RPMI8226 (cell line): ENCODE data around the gene TNIP3.
A peak's percentile ranks its signal among the peaks of the same experiment; 100 is the strongest.
"Not testable (repeated sequence)": the region's sequence is repeated elsewhere in the genome, so short reads cannot be mapped to it uniquely, and the experiment has no call there.

Experiments
- DNase-seq: peaks from one replicate; pipeline ENCODE4 v3.0.0-alpha.2; 2015

The TNIP3 gene

GRCh38 chr4:121177246-121178137 is 13.4 kb upstream of the TNIP3 start:
- no peak for DNase-seq

DNA sequence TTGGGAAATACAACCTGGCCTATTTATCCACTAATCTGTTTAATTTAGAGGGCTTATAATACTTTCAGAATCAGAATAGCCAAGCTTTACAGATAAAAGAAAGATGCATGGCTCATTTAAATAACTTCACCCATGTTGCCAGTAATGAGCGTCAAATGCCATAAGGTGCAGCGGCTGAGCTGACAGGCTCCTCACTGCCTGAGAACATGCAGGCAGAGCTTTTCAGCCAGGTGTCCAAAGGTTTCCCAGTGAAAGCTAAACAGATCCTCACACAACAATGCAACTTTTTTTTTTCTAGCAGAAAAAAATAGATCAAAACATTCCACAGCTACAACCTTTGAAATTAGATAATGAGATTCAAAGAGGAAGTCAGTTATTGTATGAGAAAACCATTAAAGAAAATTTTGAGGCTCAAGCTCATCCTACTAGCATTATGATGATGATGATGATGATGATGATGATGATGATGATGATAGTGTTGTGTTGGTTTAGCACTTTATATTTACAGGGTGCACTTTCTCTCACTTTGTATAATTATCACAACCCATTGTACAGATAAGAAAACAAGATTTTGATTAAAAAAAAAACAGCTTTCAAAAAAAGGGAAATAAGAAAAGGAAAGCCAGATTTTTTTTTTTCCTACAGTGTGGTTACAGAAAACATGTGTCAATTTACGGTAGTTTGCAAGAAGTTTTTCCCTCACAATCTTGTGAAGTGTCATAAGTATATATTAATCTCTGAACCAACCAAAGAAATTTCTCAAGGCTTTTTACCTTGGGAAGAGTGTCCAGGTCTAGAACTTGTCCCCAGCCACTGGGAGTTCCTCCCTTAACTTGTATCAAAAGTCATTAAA is 12.2 kb upstream of the TNIP3 start:
- DNase-seq, result no peak

GRCh38 chr4:121171477-121171876 is 7.4 kb upstream of the TNIP3 start:
- DNase-seq, result not testable (repeated sequence)

GRCh38 chr4:121168446-121169281 is 4.5 kb upstream of the TNIP3 start:
- DNase-seq, result no peak

GRCh38 chr4:121166976-121167375 is 2.9 kb upstream of the TNIP3 start:
- no peak for DNase-seq

GRCh38 chr4:121165206-121165605 is 1.1 kb upstream of the TNIP3 start:
- DNase-seq, result no peak

GRCh38 chr4:121156822-121157769 is 7.0 kb downstream of the TNIP3 start:
- no peak for DNase-seq

DNA sequence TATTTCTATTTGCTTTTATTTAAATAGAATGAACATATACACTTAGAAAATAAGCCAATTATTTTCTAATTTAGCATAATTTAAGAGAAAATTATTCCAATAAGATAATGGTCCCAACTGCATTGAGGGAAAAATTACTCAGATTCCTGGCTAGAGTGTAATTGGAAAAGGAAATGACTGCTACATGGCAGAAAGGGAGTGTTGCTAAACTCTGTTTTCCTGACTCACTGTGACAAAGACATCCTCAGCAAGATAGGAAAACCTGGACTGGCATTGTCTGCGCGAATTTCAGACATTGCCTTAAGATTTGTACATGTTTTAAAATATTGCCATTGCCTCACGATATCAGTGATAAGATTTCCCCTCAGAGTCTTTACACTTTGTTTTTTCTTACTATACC is 8.2 kb downstream of the TNIP3 start:
- DNase-seq, result no peak

GRCh38 chr4:121154103-121154515 is 10.0 kb downstream of the TNIP3 start:
- DNase-seq, result no peak

DNA sequence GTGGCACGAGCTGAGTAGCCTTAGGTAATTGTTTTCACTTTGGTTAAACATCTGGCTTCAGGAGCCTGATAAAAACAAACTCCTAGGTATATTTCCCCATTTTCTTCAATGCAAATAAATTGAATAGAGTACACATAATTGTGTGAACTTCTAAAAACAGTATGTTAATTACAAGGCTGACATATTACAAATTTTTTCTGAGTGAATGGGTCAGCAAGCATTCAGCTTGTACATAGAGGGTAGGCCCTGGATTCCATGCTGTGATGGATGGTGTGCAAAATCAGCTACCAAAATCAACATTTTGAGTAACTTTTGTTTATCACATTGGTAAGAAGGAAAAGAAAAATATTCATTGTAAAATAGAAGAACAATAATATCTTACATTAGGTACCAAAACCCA is 12.2 kb downstream of the TNIP3 start:
- DNase-seq, result no peak

DNA sequence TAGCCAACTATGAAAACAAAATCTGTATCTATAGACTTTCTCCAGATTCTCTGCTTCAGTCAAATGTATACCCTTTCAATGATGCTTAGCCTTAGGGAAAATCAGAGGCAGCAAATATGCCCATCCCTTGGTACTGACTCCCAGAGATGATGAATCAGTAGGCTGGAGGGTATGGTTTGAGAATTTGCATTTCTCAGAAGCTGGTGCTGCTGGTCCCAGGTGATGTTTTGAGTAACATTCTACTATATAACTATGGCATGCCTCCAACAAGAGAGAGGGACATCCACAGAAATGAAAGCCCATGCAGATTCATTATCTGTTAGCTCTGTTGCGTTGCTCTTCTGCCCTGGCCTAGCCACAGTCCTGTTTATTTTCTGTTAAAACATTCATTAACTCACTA is 13.6 kb downstream of the TNIP3 start:
- DNase-seq, result no peak

- DNase-seq, result no peak
Measured at GRCh38 chr4:121150003-121150402, 14.1 kb downstream of the TNIP3 start.

- no peak for DNase-seq
Measured at GRCh38 chr4:121148621-121149020, 15.5 kb downstream of the TNIP3 start.

DNA sequence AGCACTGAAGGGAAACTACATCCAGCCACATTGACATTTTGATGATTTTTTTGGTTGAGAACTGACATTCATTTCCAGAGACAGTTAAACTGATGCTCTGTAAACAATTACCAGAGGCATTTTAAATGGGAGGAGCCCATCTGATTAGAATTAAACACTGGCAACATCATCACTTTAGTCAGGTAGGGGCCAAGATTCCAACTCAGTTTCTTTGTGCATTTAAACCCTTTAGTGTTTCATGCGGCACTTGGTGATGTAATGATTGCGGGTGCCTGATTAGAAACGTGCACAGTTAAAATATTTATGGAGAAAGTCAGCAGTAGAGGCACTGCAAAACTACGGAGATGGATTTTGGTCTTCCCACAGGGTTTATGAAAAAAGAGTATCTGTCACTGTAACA is 16.1 kb downstream of the TNIP3 start:
- no peak for DNase-seq

GRCh38 chr4:121146530-121146929 is 17.6 kb downstream of the TNIP3 start:
- DNase-seq, result no peak

- DNase-seq, result no peak
Measured at GRCh38 chr4:121145430-121145829, 18.7 kb downstream of the TNIP3 start.

- DNase-seq, result no peak
Measured at GRCh38 chr4:121144021-121144420, 20.1 kb downstream of the TNIP3 start.

DNA sequence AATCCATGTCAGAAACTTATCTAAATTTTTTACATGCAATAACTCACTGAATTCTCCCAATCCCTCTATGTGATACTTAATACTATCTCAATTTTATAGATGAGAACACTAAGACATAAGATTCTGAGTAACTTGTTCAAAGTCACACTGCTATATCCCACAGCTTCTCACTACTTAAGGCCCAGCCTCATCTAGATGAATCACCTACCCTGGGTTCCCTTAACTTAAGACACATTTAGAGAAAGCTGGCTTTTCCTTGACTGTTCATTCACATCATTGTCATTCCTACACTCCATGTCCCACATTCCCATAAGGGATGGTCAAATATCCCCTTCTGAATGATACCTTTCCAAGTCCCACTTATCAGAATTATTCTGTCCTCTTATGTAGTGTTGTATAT is 21.0 kb downstream of the TNIP3 start:
- no peak for DNase-seq

- DNase-seq, result no peak
Measured at GRCh38 chr4:121140716-121141460, 23.2 kb downstream of the TNIP3 start.

- DNase-seq, result peak; percentile 49
Measured at GRCh38 chr4:121139533-121140222, 24.4 kb downstream of the TNIP3 start.
